Endothelial cell (in vitro differentiated cells): ENCODE measurements around the gene MBD3. TPM values are rescaled to one million over a fixed set of nuclear protein-coding genes. Genes with fewer than 3 reads are reported as not detected.
A peak's percentile ranks its signal among the peaks of the same experiment; 100 is the strongest.

Experiments used
- DNase-seq: peaks from one replicate; pipeline ENCODE4 v3.0.0; 2021; ENCODE audit warnings: low spot score
- H3K27ac Mint-ChIP-seq: one replicate; pipeline ENCODE4 v1.8.0; 2021; ENCODE audit warnings: mixed read lengths, inconsistent platforms; ENCODE audit not compliant: unreplicated experiment
- H3K27me3 Mint-ChIP-seq: one replicate; pipeline ENCODE4 v1.8.0; 2021; ENCODE audit warnings: mild to moderate bottlenecking, moderate library complexity, mixed read lengths, inconsistent platforms; ENCODE audit not compliant: unreplicated experiment
- H3K36me3 Mint-ChIP-seq: one replicate; pipeline ENCODE4 v1.8.0; 2021; ENCODE audit warnings: mild to moderate bottlenecking, low read depth, mixed read lengths, inconsistent platforms; ENCODE audit not compliant: unreplicated experiment
- H3K4me1 Mint-ChIP-seq: one replicate; pipeline ENCODE4 v1.8.0; 2021; ENCODE audit warnings: mild to moderate bottlenecking, mixed read lengths, inconsistent platforms; ENCODE audit not compliant: unreplicated experiment
- H3K4me3 Mint-ChIP-seq: one replicate; pipeline ENCODE4 v1.8.0; 2021; ENCODE audit warnings: mild to moderate bottlenecking, mixed read lengths, inconsistent platforms; ENCODE audit not compliant: unreplicated experiment
- H3K9me3 Mint-ChIP-seq: one replicate; pipeline ENCODE4 v1.8.0; 2021; ENCODE audit warnings: mixed read lengths, inconsistent platforms; ENCODE audit not compliant: unreplicated experiment
- total RNA-seq: library from RNA; stranded (reverse); fragmentation: NEBNext Ultra II Directional; extraction: Animal tissue kit (Norgen Biotek cat#: 25700); gene quantifications from one replicate; pipeline ENCODE4 v1.2.1, GENCODE V29; 2021; ENCODE audit not compliant: unreplicated experiment
- TF ChIP-seq, protein P1 (sequence below): fragments of 200-600 bp; sonication (generic); IDR thresholded peaks from one replicate; pipeline ENCODE4 v1.5.0; 2021; ENCODE audit warnings: antibody characterized with exemption; ENCODE audit not compliant: unreplicated experiment

The MBD3 gene
- total RNA-seq, 1 donor from 2014 or later = 81.4 TPM

DNA sequence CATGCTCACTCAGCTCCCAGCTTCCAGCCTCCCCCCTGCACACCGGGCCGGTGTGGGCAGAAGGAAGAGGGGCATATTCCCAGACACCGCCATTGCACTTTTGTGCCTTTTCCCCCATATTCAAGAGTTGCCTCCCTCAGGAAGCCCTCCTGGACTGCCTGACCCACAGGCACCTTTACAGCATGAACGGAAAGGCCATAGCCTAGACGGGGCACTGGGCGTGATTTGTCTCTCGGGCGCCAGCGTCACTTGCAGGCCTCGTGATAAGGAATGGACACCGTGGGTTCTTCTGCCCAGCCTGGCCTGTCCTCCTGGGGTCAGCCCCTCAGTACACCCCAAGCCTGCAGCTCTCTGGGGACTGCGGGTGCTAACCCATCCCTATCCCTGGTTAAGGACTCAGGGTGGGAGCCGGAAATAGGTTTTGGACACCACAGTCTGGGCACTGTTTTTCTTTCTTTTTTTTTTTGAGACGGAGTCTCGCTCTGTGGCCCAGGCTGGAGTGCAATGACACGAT is 13.5 kb upstream of the MBD3 start:
- Mint-ChIP-seq H3K27ac (peak overlapping the region; percentile 97), H3K4me1 (peaks cover 10% of the 10 kb centered on the region), H3K9me3 (no peaks in the 10 kb centered on the region), H3K36me3 (peaks cover 5% of the 10 kb centered on the region), H3K4me3 (peak overlapping the region; percentile 95), H3K27me3 (peaks cover 15% of the 10 kb centered on the region)
- TF ChIP-seq, protein P1, sequence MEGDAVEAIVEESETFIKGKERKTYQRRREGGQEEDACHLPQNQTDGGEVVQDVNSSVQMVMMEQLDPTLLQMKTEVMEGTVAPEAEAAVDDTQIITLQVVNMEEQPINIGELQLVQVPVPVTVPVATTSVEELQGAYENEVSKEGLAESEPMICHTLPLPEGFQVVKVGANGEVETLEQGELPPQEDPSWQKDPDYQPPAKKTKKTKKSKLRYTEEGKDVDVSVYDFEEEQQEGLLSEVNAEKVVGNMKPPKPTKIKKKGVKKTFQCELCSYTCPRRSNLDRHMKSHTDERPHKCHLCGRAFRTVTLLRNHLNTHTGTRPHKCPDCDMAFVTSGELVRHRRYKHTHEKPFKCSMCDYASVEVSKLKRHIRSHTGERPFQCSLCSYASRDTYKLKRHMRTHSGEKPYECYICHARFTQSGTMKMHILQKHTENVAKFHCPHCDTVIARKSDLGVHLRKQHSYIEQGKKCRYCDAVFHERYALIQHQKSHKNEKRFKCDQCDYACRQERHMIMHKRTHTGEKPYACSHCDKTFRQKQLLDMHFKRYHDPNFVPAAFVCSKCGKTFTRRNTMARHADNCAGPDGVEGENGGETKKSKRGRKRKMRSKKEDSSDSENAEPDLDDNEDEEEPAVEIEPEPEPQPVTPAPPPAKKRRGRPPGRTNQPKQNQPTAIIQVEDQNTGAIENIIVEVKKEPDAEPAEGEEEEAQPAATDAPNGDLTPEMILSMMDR = no peak
- DNase-seq = no peak

DNA sequence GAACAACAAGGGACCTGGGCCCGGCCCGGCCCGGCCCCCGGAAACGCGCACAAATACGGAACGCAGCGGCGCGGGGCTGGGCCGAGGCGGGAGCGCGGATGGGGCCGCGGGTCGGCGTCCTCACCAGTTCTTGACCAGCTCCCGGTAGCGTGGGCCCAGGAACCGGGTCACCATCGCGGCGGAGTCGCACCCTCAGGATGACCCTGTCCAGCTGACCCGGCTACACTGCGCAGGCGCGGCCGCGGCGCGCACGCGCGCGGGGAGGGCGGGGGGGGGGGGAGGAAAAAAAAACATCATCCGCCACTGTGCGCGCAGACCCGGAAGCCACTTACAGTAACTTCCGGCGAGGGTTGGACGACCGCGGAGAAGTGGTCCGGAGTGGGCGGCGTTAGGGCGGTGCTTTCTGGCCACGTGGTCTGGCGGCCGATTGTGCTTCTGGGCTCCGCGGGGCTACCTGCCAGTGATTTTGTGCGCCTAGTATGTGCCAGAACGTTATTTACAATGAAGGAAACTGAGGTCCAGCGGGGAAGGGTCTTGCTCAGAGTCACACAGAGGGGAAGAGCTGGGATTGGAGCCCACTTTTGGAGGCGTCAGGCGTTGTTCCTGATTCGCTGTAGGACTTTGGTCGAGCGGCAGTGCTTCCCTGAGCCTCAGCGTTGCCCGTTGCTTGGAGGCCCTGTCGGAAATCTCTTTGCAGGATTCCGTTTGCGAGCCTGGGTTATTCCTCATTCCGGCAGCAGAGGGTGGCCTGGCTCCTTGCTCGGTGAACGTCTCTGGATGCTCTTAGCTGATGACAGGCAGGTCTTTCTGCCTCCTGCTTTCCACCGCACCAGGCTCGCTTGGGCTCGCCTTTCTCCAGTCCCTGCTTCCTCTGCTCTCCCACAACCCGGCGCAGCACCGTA is 12.8 kb upstream of the MBD3 start, which contains the start of gene UQCR11:
UQCR11 (minus strand) TSS at position 227 of the 902 bp plus-strand sequence; CDS start at position 174, 53 bp downstream.
- Mint-ChIP-seq H3K4me3 (peak within 1 kb of the TSS; percentile 95), H3K27me3 (peaks cover 15% of the 10 kb centered on the region), H3K4me1 (peaks cover 10% of the 10 kb centered on the region), H3K36me3 (no peaks in the 10 kb centered on the region), H3K27ac (peak within 1 kb of the TSS; percentile 97), H3K9me3 (no peaks in the 10 kb centered on the region)
- peak; percentile 86 for DNase-seq
- TF ChIP-seq, protein P1 = no peak

DNA sequence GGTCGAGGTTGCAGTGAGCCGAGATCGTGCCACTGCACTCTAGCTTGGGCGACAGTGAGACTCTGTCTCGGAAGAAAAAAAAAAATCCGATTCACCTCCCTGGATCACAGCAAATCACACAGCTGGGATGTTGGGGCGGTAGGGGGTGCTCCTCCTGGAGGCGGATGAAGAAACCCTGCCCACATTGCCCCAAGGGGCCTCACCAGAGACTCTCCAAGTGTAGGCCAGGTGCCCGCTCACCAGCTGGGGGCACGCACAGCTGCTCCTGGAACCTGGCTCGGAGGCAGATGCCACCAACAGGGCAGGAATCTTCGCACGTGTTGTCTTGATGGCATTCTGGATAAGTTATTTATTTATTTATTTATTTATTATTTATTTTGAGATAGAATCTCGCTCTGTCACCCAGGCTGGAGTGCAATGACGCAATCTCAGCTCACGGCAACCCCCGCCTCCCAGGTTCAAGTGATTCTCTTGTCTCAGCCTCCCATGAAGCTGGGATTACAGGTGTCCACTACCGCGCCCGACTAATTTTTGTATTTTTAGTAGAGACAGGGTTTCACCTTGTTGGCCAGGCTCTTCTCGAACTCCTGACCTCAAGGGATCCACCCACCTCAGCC is 9.5 kb upstream of the MBD3 start:
- DNase-seq = no peak
- Mint-ChIP-seq H3K27me3 (peaks cover 10% of the 10 kb centered on the region), H3K9me3 (no peaks in the 10 kb centered on the region), H3K4me3 (no peak overlapping the region), H3K4me1 (peaks cover 10% of the 10 kb centered on the region), H3K36me3 (peaks cover 8% of the 10 kb centered on the region), H3K27ac (no peak overlapping the region)
- TF ChIP-seq, protein P1 = no peak

DNA sequence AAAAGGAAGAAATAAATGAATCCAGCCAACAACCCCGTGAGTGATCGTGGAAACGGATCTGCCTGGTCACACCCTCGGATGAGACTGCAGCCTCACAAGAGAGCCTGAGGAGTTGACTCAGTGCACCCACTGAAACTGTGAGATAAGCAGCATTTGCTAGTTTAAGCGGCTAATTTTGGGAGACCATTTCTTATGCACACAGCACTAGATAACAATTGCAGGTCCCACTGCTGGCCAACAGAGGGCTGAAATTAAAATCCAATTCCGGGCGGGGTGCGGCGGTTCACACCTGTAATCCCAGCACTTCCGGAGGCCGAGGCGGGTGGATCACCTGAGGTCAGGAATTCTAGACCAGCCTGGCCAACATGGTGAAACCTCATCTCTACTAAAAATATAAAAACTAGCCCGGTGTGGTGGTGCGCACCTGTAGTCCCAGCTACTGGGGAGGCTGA is 9.0 kb upstream of the MBD3 start:
- peaks cover 9% of the 10 kb centered on the region for H3K36me3 Mint-ChIP-seq
- DNase-seq = no peak
- no peak overlapping the region for H3K27ac Mint-ChIP-seq
- H3K9me3 Mint-ChIP-seq = no peaks in the 10 kb centered on the region
- H3K4me1 Mint-ChIP-seq = peaks cover 10% of the 10 kb centered on the region
- peak overlapping the region; percentile 67 for H3K4me3 Mint-ChIP-seq
- TF ChIP-seq, protein P1 = peak; percentile 29
- H3K27me3 Mint-ChIP-seq = peaks cover 6% of the 10 kb centered on the region
